Epidermal melanocyte (primary cell): Measurements from ENCODE around the gene MBNL1.
"Not testable (repeated sequence)": the region's sequence is repeated elsewhere in the genome, so short reads cannot be mapped to it uniquely, and the experiment has no call there.

ENCODE experiments used
- DNase-seq: peaks from one replicate; pipeline ENCODE4 v3.0.0; 2011; ENCODE audit warnings: low spot score; ENCODE audit not compliant: insufficient read length

MBNL1 gene

DNA sequence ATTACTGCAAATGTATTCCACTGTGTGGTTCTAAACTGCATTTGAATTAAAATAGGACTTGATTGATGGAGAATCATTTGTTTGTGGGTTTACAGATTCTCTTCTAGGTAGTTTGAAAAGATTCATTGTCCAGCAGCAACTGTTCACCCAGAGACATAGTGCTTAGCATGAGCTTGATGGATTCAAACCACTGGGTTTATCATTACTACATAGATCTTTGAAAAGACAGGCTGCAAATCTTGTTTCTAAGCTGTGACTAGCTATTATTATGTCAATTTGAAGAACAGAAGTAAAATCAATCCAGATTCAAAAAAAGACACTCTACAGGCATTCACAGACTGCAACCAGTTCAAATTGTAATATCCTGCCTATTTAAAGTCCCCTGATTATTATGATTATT is 49.8 kb downstream of the MBNL1 start:
- no peak for DNase-seq

DNA sequence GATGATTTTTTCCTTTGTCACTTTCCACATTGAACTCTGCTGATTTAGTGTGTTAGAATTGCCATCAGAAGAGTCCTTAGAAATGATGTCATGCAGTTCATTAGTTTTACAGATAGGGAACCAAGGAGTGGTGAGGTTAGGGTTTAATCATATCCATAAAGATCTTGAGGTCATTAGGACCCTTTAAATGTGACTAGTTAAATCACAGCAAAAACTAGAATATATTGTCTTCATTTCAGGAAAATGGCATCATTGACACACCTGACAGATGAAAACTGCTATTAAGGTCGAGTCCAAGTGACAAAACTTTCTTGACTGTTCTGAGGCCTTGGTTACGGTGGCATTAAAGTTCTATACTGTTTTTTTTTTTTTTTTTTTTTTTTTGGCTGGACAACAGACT is 50.5 kb downstream of the MBNL1 start:
- no peak for DNase-seq

DNA sequence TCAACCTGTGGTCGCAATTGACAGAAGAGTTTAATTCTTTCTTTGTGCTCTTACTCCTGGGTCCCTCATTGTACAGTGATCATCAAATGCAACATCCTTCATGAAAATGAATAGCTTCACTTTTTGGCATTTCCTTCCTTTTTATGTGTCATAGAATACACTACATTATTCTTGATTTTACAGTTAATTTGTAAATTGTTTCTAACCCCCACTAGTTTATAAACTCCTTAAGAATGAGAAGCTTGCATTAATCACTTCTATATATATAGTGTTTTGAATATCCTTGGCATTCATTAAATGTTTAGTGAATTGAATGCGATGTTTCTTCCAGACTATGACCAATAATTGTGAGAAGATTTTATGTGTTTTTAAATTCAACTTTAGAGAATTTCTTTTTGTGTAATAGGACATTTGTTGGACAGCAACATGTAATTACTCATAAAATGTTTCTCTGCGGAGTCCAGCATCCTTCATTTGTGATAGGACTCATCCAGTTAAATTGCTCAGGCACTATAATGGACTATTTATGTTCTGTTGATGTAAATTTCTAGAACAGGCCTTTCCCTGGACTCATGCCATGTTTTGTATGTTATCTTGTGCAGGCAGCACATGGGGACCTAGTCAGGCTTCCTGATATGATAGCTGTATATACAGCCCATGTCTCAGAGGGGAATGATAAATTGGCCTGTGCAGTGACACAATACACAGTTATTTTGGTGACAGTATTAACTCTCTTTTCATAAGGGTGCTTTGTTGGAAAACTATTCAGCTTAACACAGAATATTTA is 51.3 kb downstream of the MBNL1 start:
- DNase-seq = no peak

DNA sequence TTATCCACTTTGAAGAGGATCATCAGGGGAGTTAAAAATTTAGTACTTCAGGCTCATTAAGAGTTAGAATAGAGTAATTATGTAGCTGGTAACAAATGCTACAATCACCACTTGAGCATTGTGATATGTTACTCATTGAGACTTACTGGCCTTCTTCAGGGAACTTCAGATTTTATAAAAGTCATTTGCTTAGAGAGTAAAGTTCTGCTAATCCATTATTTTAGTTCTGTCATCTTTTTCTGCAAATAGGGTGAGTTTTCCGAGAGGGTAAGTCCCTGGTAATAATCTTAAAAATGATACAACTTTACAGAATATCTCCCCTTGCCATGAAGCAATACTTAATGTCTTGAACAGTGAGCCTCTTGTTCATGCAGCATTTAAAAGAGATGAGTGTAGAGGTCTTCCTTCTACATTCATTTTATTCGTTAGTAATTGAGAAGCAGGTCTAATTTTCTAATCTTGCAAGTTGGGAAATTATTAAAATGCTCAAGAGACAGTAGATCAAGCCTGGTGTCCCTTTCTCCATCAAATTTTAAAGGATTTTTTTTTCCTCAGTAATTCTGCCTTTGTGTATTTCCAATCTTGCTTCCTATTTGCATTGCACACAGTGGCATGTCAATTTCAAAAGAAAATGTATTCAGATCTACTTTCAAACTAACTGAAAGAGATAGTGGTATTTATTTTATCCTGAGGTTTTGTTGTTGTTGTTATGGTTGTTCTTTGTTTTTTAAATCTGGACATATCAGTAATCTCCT is 52.6 kb downstream of the MBNL1 start:
- no peak for DNase-seq

DNA sequence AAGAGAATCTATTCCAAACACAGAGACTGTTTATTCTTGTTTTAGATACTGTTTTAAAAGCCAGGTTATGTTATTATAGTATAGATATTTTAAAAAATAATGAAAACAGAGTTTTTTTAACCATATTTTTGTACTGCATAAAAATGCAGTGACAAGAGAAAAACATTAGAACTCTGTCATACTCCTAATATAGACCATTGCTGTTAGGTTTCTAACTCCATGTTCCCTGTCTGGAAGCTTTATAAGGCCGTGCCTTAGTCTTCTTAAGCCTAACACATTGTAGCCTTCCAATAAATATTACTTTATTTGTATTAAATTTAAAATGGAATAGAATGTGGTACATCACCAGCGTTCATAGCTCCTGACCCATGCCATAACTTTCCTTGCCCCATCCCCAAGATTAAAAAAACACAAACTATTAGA is 53.2 kb downstream of the MBNL1 start:
- no peak for DNase-seq

DNA sequence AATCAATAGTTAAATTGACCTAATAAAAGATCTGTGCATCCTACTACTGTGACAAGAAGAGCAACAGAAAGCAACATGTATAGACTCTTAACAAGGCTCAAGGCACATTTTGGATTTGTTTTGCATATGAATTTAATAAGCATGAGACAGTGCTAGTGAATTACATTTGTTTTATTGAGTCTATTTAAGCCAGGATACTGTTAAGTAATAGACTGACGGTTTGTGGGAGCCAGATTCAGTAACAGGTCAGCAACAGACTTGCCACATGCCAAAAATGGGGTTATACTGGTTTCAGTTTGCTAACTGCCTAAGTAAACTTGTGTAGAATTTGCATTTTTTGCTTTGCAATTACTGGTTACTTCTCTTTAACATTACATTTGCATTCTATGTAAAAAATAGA is 54.0 kb downstream of the MBNL1 start:
- DNase-seq = no peak

DNA sequence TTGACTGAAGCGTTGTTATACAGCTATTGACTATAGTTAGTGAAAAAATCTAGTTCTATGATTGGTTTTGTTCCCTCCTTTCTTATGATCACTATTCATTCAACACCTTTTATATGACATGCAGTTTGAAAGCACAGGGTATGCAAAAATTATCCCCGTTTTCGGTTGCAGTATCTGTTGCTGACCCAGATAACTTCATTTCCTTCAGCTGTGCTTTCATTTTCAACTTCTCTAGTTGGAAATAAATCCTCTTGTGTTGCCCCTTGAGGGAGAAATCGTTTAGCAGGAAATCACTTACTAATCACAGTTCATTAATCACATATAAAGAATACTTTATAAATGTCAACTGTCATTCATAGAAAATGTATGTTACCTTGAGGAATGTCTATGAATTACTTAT is 55.1 kb downstream of the MBNL1 start:
- DNase-seq = no peak

DNA sequence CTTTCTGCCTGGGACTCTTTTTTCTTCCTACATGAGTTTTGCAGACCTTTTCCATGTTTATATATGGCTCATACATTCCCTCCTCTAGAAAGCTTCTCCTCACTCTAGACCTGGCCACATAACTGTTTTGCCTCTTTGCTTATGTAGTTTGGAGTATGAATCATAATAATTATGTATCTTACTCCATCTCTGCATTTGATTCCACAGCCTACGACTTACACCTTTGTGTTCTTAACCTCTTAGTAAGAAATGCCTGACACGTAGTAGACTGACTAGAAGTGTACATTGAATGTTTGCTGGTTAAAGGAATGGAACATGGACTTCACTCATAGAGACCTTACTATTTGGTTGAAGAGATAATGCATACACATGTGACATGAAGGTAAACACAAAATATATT is 56.4 kb downstream of the MBNL1 start:
- no peak for DNase-seq

DNA sequence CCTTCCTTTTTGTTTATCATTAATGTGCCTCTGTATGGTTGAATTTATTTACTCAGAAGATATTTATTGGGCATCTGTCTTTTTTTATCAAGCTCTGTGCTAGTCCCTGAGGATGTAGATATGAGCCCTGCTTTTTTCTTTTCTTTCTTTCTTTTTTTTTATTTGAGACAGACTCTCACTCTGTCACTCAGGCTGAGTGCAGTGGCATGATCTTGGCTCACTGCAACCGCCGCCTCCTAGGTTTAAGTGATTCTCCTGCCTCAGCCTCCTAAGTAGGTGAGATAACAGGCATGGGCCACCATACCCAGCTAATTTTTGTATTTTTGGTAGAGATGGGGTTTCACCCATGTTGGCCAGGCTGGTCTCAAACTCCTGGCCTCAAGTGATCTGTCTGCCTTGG is 58.5 kb downstream of the MBNL1 start:
- DNase-seq = no peak

DNA sequence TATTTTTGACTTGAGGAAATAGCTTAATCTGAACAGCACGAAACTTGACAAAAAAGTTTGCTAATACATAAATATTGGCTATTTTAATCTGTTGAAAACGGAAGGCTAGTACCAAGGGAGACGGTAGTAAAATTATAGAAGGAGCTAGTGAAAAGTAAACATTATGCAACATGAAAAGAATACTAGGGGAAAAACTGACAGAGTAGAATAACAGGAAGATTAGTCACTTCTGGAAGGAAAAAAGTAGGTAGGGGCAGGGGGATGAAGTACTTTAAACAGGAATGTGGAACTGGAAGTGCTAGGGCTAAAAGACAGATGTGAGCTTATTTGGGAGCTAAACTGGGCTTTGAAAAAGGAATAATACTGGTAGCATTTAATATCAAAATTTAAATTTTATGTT is 60.1 kb downstream of the MBNL1 start:
- no peak for DNase-seq

DNA sequence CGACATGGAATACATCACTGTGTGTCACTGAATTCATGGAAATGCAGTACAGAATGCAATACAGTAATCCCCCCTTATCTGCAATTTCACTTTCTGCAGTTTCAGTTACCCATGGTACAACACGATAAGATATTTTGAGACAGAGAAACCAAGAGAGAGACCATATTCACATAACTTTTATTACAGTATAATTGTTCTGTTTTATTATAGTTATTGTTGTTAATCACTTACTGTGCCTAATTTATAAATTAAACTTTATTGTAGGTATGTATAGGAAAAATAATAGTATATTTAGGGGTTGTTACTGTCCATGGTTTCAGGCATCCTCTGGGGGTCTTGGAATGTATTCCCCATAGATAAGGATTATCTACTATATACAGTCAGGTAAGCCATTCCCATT is 61.8 kb downstream of the MBNL1 start:
- no peak for DNase-seq

DNA sequence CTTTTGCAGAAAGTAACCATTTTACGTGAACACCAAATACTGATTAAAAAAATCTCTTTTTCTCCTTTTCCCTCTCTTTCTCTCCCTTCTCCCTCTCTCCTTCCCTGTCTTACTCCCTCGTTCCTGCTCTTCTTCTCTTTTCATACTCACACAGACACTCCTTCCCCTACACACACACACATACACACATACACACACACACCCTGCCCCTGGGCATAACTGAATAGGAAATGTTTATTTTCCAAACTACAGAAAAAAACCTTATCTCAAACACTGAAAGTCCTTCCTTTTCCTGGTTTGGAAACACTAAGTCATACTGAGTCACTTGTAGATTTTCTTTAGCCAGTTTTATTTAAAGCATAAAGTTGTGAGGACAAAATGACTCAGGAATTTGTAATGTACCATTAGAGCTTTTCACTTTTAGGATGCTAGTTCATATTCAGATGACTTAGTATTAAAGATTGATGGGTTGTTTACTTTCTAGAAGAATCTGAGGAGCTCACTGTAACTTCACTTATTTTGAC is 62.4 kb downstream of the MBNL1 start:
- DNase-seq = no peak

DNA sequence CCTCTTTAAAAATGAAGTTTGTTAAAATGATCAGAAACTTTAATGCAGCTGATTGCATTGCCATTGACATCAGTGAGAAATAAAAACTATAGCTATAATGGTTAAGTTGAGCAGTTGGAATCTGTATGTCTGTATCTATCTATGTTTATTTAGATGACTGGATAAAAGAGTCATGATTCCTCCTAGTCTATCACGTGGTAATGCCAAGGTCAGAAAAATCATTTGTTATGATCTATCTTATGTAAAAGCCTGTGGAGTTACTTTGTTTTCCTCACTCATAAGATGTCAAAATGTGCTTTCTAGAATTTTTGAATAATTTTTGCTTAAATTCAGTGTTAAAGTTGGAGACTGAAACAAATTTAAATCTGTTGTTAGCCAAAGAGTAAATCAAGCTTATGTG is 63.3 kb downstream of the MBNL1 start:
- DNase-seq = no peak

DNA sequence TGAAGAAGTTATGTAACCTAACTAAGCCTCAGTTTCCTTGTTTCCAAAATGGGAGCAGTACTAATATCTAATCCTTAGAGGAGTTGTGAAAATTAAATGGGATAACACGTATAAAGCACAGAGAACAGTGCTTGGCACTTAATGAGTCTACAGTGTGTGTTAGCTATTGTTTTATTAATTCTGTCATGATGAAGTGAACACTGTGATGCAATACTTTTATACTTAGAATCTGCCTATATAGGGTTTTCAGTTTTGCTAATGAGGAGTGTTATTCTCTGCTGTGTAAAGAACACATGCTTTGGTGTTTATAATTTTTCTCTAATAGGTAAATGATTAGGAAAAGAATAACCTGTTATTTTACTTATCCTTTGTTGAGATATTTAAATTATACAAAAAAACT is 65.2 kb downstream of the MBNL1 start:
- DNase-seq = no peak

DNA sequence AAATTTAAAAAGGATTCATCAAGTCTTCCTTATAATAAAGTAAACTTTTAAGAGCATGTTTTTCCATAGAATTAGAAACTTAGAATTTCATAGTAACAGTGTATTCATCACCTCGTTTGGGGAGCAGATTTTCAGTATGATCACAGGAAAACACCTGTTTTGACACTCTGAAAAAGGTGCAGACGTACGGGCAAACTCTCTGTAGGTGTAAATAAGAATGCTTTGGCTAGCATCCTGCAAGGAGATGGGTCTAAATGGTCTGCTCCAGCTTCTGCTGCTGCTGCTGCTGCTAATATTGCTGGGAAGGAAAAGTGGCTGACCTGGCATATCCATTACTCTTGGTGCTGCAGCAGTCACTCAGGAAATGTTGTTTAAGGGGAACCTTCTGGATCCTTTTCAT is 66.0 kb downstream of the MBNL1 start:
- DNase-seq = no peak

DNA sequence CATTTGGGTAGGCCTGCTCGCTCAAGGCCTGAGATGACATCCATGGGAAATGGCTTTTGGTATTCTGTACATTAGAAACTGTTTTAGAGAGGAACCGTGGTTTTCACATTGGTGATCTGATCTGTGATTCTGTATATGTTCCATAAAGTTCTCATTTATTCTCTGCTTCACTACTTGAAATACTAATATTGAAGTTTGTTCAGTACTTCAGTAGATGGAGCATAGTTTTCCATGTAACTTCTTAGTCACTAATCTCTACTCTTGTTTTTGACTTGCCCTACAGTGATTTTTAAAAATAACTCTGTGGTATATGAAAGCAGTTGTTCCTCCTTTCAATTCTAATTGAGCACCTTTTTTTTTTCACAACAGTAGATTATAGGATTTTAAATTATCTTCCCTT is 66.5 kb downstream of the MBNL1 start:
- no peak for DNase-seq

DNA sequence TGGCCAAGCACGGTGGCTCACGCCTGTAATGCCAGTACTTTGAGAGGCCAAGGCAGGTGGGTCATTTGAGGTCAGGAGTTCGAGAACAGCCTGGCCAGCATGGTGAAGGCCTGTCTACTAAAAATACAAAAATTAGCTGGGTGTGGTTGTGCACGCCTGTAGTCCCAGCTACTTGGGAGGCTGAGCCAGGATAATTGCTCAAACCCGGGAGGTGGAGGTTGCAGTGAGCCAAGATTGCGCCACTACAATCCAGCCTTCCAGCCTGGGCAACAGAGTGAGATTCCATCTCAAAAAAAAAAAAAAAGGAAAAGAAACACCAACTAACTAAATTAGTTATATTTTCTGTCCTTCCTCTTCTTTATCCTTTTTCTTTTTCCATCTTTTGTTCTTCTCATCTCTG is 68.6 kb downstream of the MBNL1 start:
- DNase-seq = not testable (repeated sequence)

DNA sequence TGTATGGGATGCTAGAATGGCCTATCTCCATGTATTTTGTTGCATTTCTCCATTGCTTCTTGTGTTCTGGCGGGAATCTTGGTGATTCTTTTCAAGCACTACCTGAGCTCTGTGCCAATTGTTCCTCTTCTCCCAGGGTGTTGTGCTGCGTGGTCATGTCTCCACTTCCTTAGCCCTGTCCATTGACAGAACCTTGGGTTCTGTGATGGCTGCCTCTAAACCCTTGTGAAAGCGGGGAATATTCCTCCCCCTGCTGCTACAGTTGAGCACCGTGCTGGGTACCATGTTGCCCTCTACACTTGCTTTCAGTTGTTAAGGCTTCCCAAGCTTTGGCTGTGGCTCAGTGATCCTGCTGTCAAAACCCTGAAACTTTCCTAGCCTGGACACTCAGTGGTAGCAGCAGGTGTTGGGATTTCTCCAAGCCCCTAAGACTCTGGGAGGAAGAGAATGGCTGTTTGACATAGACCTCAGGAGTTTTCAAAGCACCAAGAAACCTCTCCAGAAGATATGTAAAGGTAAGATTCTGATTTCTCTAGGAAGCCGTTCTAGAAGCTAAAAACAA is 69.5 kb downstream of the MBNL1 start:
- DNase-seq = no peak

DNA sequence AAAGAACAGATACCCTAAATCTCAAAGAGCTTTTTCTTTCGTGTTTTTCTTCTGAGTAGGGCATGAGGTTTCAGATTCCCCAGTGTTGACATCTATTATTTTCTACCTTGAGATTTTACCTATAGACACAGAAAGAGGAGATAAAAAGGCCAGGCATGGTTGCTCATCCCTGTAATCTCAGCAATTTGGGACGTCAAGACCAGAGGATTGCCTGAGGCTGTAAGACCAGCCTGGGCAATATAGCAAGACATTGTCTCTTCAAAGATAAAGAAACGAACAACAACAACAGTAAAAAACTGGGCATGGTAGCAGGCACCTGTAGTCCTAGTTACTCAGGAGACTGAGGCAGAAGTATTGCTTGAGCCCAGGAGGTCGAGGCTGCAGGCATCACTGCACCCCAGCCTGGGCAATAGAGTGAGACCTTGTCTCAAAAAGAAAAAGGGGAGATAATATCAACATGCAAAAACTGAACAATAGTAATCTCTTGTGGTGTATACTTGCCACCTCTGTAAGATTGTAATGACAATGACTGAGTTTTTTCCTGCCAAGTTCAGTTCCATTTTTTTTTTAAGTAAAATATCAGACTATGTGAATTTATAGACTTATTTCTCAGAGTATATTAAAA is 71.3 kb downstream of the MBNL1 start:
- no peak for DNase-seq

DNA sequence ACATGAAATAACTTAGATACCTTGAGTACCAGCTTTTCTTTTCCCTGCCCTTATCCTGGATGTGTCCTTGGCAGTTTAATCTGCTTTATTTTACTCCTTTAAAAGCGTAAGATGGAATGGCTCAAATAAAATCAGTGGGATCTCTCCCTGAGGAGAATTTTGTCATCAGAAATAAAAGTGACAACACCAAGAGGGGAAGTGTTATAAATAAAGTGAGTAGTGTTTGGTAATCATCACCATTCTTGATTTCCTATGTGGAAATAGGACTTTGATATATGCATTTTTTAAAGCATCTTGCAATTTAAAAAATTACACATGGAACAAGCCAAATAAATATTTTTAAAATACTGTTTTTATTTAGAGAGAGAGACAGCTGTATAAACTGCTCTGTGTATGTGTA is 76.5 kb downstream of the MBNL1 start:
- no peak for DNase-seq

DNA sequence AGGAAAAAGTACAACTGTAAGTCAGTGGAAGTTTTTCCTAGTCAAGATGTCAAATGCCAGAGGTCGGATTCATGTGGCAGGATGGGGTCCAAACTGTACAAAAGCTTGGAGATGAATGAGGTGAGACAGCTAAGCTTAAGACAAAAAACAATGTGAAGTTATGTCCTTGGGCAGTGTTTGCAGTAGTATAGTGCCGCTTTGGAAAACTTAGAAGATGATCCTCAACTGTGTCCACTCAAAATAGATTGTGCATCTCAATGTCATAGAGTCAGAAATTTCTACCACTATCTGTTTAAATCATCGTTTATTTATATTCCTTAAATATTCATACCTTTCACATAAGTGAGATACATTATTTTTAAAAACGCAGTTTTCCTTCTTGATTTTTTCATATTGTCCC is 77.3 kb downstream of the MBNL1 start:
- DNase-seq = no peak

DNA sequence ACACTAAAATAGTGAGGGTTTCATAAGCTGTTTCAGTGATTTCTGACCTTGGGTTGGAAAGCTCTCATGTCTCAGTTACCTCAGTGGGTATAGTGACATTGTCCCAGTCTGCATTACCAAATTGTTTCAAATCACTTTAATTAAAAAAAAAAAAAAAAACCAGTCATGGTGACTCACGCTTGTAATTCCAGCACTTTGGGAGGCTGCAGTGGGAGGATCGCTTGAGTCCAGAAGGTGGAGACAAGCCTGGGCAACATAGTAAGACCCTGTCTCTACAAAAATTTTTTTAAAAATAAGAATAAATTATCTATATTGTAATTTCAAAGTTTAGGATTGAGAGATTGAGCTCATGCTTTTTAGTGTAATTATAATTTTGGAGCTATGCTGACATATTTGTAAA is 78.0 kb downstream of the MBNL1 start:
- no peak for DNase-seq
